ENCODE results near the gene PPP2R2C.
A peak's percentile ranks its signal among the peaks of the same experiment; 100 is the strongest.

The PPP2R2C gene

GRCh38 chr4:6501171-6501570 is 28.8 kb upstream of the PPP2R2C start:
- TF ChIP-seq, protein P1, sequence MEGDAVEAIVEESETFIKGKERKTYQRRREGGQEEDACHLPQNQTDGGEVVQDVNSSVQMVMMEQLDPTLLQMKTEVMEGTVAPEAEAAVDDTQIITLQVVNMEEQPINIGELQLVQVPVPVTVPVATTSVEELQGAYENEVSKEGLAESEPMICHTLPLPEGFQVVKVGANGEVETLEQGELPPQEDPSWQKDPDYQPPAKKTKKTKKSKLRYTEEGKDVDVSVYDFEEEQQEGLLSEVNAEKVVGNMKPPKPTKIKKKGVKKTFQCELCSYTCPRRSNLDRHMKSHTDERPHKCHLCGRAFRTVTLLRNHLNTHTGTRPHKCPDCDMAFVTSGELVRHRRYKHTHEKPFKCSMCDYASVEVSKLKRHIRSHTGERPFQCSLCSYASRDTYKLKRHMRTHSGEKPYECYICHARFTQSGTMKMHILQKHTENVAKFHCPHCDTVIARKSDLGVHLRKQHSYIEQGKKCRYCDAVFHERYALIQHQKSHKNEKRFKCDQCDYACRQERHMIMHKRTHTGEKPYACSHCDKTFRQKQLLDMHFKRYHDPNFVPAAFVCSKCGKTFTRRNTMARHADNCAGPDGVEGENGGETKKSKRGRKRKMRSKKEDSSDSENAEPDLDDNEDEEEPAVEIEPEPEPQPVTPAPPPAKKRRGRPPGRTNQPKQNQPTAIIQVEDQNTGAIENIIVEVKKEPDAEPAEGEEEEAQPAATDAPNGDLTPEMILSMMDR (IDR thresholded peaks at IDR 0.05), result no peak
- no peak overlapping the region for H3K27ac ChIP-seq
- DNase-seq (ENCODE audit: low spot score), result no peak
- no peak overlapping the region for H3K4me3 ChIP-seq

GRCh38 chr4:6500481-6501140 is 28.2 kb upstream of the PPP2R2C start:
- Histone ChIP-seq H3K27ac (no peak overlapping the region), H3K4me3 (no peak overlapping the region)
- DNase-seq (ENCODE audit: low spot score), result peak; percentile 63
- TF ChIP-seq, protein P1 (IDR thresholded peaks at IDR 0.05), result no peak

- TF ChIP-seq, protein P1 (IDR thresholded peaks at IDR 0.05), result no peak
- DNase-seq (ENCODE audit: low spot score), result no peak
- no peak overlapping the region for H3K27ac ChIP-seq
- no peak overlapping the region for H3K4me3 ChIP-seq
These were observed 26.8 kb upstream of the PPP2R2C start for GRCh38 chr4:6499238-6499600.

DNA sequence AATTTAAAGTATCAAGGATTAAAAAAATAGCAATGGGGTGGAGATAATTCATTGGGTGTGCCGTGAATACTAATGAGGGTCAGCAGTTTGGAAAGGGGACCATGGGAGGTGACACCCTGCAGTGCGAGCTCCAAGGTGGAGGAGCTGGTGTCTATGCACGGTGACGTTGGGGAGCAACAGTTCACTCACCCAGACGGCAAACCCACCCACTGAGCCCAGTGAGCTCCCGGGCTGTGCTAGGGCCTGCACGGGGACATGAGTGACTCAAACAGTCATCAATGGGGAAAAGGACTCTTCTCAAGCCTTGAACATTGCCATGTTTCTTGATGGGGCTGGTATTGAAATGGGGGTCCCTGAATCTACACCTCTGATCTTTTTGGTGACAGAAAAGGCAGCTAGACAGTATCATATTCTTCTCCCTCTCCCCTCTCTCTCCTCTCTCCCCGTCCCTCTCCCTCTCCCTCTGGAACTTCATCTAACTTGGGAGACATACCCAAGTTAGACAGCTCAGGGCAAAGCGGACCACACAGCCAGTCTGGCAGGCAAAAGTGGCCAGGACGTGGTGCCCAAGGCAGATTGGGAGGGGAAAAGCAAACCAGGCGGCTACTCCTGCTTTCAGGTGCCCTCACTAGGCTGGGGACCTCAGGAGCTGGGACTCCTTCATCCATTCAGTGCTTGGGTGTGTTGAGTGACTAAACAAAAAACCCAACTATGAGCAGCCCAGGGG is 26.3 kb upstream of the PPP2R2C start:
- DNase-seq (ENCODE audit: low spot score), result peak; percentile 62
- TF ChIP-seq, protein P1 (IDR thresholded peaks at IDR 0.05), result no peak
- H3K4me3 ChIP-seq, result no peak overlapping the region
- no peak overlapping the region for H3K27ac ChIP-seq

GRCh38 chr4:6497796-6498195 is 25.4 kb upstream of the PPP2R2C start:
- no peak overlapping the region for H3K27ac ChIP-seq
- no peak for DNase-seq (ENCODE audit: low spot score)
- TF ChIP-seq, protein P1 (IDR thresholded peaks at IDR 0.05), result no peak
- no peak overlapping the region for H3K4me3 ChIP-seq

DNA sequence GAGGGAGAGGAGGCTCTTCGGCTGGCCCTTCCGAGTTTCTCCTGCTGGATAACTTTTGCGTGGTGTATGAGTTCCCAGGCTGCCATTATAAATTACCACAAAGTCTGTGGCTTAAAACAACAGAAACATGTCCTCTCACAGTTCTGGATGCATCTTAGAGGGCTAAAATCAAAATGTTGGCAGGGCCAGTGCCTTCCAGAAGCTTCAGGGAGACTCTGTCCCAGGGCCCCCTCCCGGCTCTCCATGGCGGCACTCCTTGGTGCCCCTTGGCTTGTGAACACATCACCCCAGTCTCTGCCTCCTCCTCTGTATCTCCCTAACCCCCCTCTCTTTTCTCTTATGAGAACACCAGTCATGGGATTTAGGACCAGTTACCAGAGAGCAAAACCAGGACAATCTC is 23.3 kb upstream of the PPP2R2C start:
- Histone ChIP-seq H3K4me3 (no peak overlapping the region), H3K27ac (no peak overlapping the region)
- DNase-seq (ENCODE audit: low spot score), result no peak
- TF ChIP-seq, protein P1 (IDR thresholded peaks at IDR 0.05), result no peak

- no peak overlapping the region for H3K4me3 ChIP-seq
- DNase-seq (ENCODE audit: low spot score), result no peak
- no peak overlapping the region for H3K27ac ChIP-seq
- TF ChIP-seq, protein P1 (IDR thresholded peaks at IDR 0.05), result no peak
These were observed 22.8 kb upstream of the PPP2R2C start for GRCh38 chr4:6495296-6495590.
